AG04449 (cell line): ENCODE measurements around the gene DPF3.

Experiments used
- CTCF ChIA-PET: fragments of 350-600 bp; formaldehyde crosslinking; extraction: SDS; loops from one replicate; lab custom pipeline; 2021; ENCODE audit warnings: antibody characterized with exemption; lab: Yijun Ruan, JAX
- POLR2A ChIA-PET: fragments of 400-600, 350-600 bp; formaldehyde crosslinking; extraction: SDS; loops from one replicate; lab custom pipeline; 2020; ENCODE audit warnings: antibody characterized with exemption, inconsistent platforms; lab: Yijun Ruan, JAX
- DNase-seq: peaks from one replicate; pipeline ENCODE4 v3.0.0-alpha.2; 2010; ENCODE audit warnings: low read depth, low spot score
- H3K4me3 ChIP-seq: 2 replicates; pipeline ENCODE4 v1.5.1; 2011; ENCODE audit warnings: low read depth, mild to moderate bottlenecking, control low read depth, low read length
- CTCF ChIP-seq: IDR thresholded peaks from one replicate; pipeline ENCODE4 v1.5.1; 2011; ENCODE audit warnings: mild to moderate bottlenecking, moderate library complexity, low read length, control low read depth, inconsistent platforms; ENCODE audit not compliant: insufficient read depth; ENCODE audit errors: missing control alignments

Gene DPF3

GRCh38 chr14:72913809-72914208 is 19.9 kb upstream of the DPF3 start:
- H3K4me3 ChIP-seq: no peak overlapping the region
- no peak for TF ChIP-seq CTCF
- POLR2A ChIA-PET: no interaction called here
- CTCF ChIA-PET: interaction anchor here (1.1 kb wide), 1 partner anchor 37 kb away, joined by 3 read pairs; no protein-coding TSS in a partner anchor
- DNase-seq: no peak

GRCh38 chr14:72909163-72909562 is 15.3 kb upstream of the DPF3 start:
- DNase-seq: no peak
- CTCF ChIA-PET: interaction anchor here (0.9 to 4.7 kb wide), 9 partner anchors 8 to 397 kb away, joined by 3 to 62 read pairs (median 4); partner anchors contain the start of gene DPF3
- H3K4me3 ChIP-seq: no peak overlapping the region
- POLR2A ChIA-PET: no interaction called here
- TF ChIP-seq CTCF: no peak

GRCh38 chr14:72907886-72908285 is 14.0 kb upstream of the DPF3 start:
- ChIA-PET CTCF (interaction anchor here (0.7 to 4.7 kb wide), 4 partner anchors 9 to 393 kb away, joined by 3 to 62 read pairs (median 16); no protein-coding TSS in a partner anchor), POLR2A (interaction anchor here (0.6 kb wide), 1 partner anchor 17 kb away, joined by 3 read pairs; no protein-coding TSS in a partner anchor)
- no peak for TF ChIP-seq CTCF
- H3K4me3 ChIP-seq: no peak overlapping the region
- no peak for DNase-seq

- no peak overlapping the region for H3K4me3 ChIP-seq
- POLR2A ChIA-PET: interaction anchor here (1.2 kb wide), 2 partner anchors 13 to 161 kb away, joined by 3 read pairs; partner anchors contain the start of gene DPF3
- no peak for TF ChIP-seq CTCF
- CTCF ChIA-PET: interaction anchor here (1.1 to 5.0 kb wide), 3 partner anchors 361 to 392 kb away, joined by 3 to 299 read pairs (median 62); no protein-coding TSS in a partner anchor
- no peak for DNase-seq
Observed at GRCh38 chr14:72906879-72907278, 13.0 kb upstream of the DPF3 start.

- no peak for TF ChIP-seq CTCF
- CTCF ChIA-PET: interaction anchor here (0.8 to 5.0 kb wide), 19 partner anchors 9 to 399 kb away, joined by 3 to 299 read pairs (median 12); partner anchors contain the start of gene DPF3
- peak; percentile 69 for DNase-seq
- POLR2A ChIA-PET: interaction anchor here (1.2 kb wide), 2 partner anchors 12 to 161 kb away, joined by 3 read pairs; partner anchors contain the start of gene DPF3
- H3K4me3 ChIP-seq: no peak overlapping the region
Observed at GRCh38 chr14:72906316-72906715, 12.4 kb upstream of the DPF3 start.

- no peak for DNase-seq
Observed at GRCh38 chr14:72904840-72905561, 11.1 kb upstream of the DPF3 start.

More at GRCh38 chr14:72904840-72905561, 11.1 kb upstream of the DPF3 start:
- peak; percentile 83 for TF ChIP-seq CTCF
- no peak overlapping the region for H3K4me3 ChIP-seq
- CTCF ChIA-PET: interaction anchor here (0.6 to 5.0 kb wide), 42 partner anchors 8 to 399 kb away, joined by 3 to 299 read pairs (median 6); partner anchors contain the start of gene DPF3
- POLR2A ChIA-PET: interaction anchor here (1.0 kb wide), 1 partner anchor 267 kb away, joined by 3 read pairs; no protein-coding TSS in a partner anchor
